HEK293T (cell line): Measurements from ENCODE around the gene MED27.

Experiments used
- CTCF ChIA-PET: fragments of 350-600 bp; formaldehyde crosslinking; extraction: SDS; loops from one replicate; lab custom pipeline; 2021; ENCODE audit warnings: antibody characterized with exemption, inconsistent platforms; lab: Yijun Ruan, JAX
- POLR2A ChIA-PET: fragments of 350-600 bp; formaldehyde crosslinking; extraction: SDS; loops from one replicate; lab custom pipeline; 2020; ENCODE audit warnings: antibody characterized with exemption, inconsistent platforms; lab: Yijun Ruan, JAX
- DNase-seq: peaks from one replicate; pipeline ENCODE4 v3.0.0; 2012; ENCODE audit warnings: mixed read lengths; ENCODE audit errors: extremely low spot score
- ARNT ChIP-seq: fragments of 450-650 bp; IDR thresholded peaks from 2 replicates; pipeline ENCODE4 v1.6.1; 2017; ENCODE audit warnings: mild to moderate bottlenecking
- BHLHE40 ChIP-seq: fragments of 450-650 bp; IDR thresholded peaks from 2 replicates; pipeline ENCODE4 v1.6.1; 2016; ENCODE audit warnings: mild to moderate bottlenecking, moderate library complexity, borderline replicate concordance
- CTBP1 ChIP-seq: fragments of 450-650 bp; IDR thresholded peaks from 2 replicates; pipeline ENCODE4 v1.6.1; 2016; ENCODE audit warnings: borderline replicate concordance
- ELF4 ChIP-seq: fragments of 450-650 bp; IDR thresholded peaks from 2 replicates; pipeline ENCODE4 v1.6.1; 2017; ENCODE audit warnings: antibody characterized with exemption
- FOXA1 ChIP-seq: fragments of 450-650 bp; IDR thresholded peaks from 2 replicates; pipeline ENCODE4 v1.6.1; 2016; ENCODE audit warnings: mild to moderate bottlenecking
- FOXK2 ChIP-seq: fragments of 450-650 bp; IDR thresholded peaks from 2 replicates; pipeline ENCODE4 v1.6.1; 2016; ENCODE audit warnings: mild to moderate bottlenecking
- FOXM1 ChIP-seq: fragments of 450-650 bp; IDR thresholded peaks from 2 replicates; pipeline ENCODE4 v1.6.1; 2017; ENCODE audit warnings: mild to moderate bottlenecking, borderline replicate concordance
- HDGF ChIP-seq: fragments of 450-650 bp; IDR thresholded peaks from 2 replicates; pipeline ENCODE4 v1.6.1; 2017; ENCODE audit warnings: antibody characterized with exemption, borderline replicate concordance
- L3MBTL2 ChIP-seq: fragments of 450-650 bp; conservative IDR thresholded peaks from 2 replicates; pipeline ENCODE4 v1.6.1; 2016; ENCODE audit warnings: mild to moderate bottlenecking
- LEF1 ChIP-seq: fragments of 450-650 bp; IDR thresholded peaks from 2 replicates; pipeline ENCODE4 v1.6.1; 2017; ENCODE audit warnings: mild to moderate bottlenecking, borderline replicate concordance
- NFRKB ChIP-seq: fragments of 450-650 bp; IDR thresholded peaks from 2 replicates; pipeline ENCODE4 v1.6.1; 2016; ENCODE audit warnings: mild to moderate bottlenecking, moderate library complexity
- SP1 ChIP-seq: fragments of 450-650 bp; IDR thresholded peaks from 2 replicates; pipeline ENCODE4 v1.6.1; 2017
- SUZ12 ChIP-seq: fragments of 450-650 bp; IDR thresholded peaks from 2 replicates; pipeline ENCODE4 v1.6.1; 2016; ENCODE audit warnings: mild to moderate bottlenecking
- TARDBP ChIP-seq: fragments of 450-650 bp; IDR thresholded peaks from 2 replicates; pipeline ENCODE4 v1.6.1; 2016
- ZNF384 ChIP-seq: fragments of 450-650 bp; IDR thresholded peaks from 2 replicates; pipeline ENCODE4 v1.6.1; 2016
- TF ChIP-seq, protein P1 (sequence below): fragments of 450-650 bp; IDR thresholded peaks from 2 replicates; pipeline ENCODE4 v1.6.1; 2016

MED27 gene

DNA sequence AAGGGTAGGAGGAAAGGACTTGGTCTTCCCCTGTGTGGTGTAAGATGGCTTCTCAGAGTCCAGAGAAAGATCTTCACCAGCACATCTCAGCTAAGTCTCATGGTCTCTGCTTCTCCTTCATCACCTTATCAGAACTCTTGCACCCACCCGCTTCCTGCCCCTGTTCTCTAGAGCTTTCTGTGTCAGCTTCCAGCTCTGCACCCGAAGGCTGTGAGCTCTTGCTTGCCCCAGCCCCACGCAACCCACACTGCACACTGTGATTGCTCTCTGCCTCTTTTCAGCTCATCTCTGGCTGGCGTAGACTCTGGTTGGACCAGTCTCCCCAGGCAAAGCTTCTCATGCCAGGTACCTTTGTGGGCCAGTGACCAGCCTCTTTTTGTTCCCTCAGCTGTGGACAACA lies 246.6 kb downstream of the MED27 start:
- ChIA-PET CTCF (no interaction called here), POLR2A (no interaction called here)
- no peak for DNase-seq
- TF ChIP-seq SUZ12 (no peak), FOXA1 (no peak), BHLHE40 (no peak), TARDBP (no peak), SP1 (no peak), FOXM1 (no peak), ELF4 (no peak), LEF1 (no peak), FOXK2 (no peak)
- TF ChIP-seq, protein P1, sequence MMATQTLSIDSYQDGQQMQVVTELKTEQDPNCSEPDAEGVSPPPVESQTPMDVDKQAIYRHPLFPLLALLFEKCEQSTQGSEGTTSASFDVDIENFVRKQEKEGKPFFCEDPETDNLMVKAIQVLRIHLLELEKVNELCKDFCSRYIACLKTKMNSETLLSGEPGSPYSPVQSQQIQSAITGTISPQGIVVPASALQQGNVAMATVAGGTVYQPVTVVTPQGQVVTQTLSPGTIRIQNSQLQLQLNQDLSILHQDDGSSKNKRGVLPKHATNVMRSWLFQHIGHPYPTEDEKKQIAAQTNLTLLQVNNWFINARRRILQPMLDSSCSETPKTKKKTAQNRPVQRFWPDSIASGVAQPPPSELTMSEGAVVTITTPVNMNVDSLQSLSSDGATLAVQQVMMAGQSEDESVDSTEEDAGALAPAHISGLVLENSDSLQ = no peak

DNA sequence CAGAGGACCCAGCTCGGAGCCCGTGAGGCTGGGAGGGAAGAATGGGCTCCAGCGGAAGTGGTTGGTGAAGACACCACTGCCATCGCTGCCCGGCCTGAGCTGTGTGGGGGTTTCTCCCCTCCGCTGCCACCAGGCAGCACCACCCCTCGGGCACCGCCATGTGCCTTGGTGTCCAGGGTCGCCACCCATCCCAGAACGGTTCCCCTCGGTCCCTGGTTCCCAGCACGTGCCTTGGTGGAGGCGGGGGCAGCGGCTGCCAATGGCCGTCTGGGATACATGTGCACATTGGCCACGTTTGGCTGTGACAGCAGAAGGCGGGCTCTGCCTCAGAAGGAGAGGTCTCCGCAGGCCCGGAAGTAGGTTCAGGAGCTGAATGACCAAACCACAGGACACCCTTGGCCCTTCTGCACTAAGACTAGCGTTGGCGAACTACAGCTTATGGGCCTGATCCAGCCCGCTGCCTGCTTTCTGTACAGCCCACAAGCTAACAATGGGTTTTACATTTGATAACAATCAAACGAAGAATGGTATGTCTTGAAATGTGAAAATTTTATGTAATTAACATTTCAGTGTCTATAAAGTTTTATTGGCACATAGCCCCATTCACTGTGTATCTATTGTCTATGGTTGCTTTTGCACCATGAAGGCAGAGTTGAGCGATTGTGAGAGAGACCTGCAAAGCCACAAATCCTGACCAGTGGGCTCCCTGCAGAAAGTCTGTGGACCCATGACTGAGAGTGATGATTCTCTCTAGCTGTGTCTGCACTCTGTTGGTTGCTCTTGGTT lies 248.1 kb downstream of the MED27 start:
- POLR2A ChIA-PET = no interaction called here
- CTCF ChIA-PET = no interaction called here
- TF ChIP-seq, protein P1 = no peak
- TF ChIP-seq SUZ12 (no peak), CTBP1 (no peak), L3MBTL2 (no peak), LEF1 (no peak), NFRKB (no peak), TARDBP (no peak), FOXK2 (no peak)
- DNase-seq = no peak

DNA sequence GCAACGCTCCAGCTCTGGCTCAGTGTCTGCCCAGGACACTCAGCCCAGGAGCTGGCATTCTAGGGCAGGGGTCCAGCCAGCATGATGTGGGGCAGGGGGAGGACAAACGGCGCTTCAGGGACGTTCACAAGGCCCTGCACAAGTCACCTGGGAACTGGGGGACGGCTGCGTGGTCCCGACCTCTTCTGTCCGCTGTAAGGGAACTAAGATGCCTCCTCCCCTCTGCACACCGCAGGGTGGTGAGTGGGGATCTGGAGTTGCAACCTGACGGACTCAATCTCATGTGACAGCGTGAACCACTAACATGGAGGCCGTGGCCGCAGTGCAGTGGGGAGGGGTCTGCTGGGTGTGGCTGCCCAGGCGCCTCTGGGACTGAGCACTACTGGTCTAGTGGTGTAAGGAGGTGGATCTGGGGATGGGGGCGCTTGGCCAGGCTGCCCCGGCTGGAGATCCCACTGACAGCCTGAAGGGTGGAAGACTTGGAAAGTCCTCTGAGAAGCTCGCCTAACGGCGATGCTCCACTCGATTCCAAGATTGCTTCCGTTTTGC lies 251.8 kb downstream of the MED27 start:
- no peak for DNase-seq
- CTCF ChIA-PET = no interaction called here
- POLR2A ChIA-PET = no interaction called here
- TF ChIP-seq BHLHE40 = no peak
- no peak for TF ChIP-seq NFRKB

DNA sequence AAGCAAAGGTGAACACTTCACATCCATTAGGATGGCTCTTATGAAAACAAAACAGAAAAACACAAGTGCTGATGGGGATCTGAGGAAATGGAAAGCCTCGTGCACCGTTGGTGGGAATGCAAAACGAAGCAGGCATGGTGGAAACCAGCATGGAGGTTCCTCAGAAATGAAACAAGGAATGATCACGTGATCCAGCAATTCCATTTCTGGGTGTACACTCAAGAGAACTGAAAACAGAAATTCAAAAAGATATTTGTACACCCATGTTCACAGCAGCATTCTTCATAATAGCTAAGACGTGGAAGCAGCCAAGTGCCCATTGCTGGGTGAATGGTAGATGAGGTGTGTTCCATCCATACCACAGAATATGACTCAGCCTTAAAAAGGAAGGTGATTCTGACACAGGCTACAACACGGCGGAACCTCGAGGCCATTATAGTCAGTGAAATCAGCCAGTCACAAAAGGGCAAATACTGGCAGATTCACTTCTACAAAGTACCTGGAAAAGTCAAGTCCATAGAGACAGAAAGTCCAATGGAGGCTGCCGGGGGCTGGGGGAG lies 252.6 kb downstream of the MED27 start:
- CTCF ChIA-PET = no interaction called here
- POLR2A ChIA-PET = no interaction called here
- DNase-seq = no peak
- TF ChIP-seq FOXM1 (no peak), LEF1 (no peak)
- TF ChIP-seq, protein P1 = no peak

DNA sequence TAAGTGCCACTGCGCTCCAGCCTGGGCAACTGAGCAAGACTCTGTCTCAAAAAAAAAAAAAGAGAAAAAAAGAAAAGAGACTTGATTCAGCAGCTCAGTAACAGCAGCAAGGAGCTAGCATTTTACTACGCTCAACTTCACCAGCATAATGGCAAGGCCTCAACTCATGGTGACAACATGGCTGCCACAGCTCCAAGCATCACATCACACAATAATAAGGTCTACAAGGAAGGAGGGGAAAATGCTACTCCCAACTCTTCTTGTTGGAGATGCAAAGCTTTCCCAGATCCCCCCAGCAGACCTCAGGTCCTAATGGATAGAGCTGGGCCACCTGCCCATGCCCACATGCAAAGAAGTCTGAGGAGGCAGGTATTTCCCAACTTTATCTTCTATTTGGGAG lies 253.6 kb downstream of the MED27 start:
- no peak for DNase-seq
- POLR2A ChIA-PET = no interaction called here
- CTCF ChIA-PET = no interaction called here
- TF ChIP-seq ARNT (no peak), SUZ12 (no peak), TARDBP (no peak), FOXM1 (no peak), LEF1 (no peak), ELF4 (no peak)
- TF ChIP-seq, protein P1 = no peak

DNA sequence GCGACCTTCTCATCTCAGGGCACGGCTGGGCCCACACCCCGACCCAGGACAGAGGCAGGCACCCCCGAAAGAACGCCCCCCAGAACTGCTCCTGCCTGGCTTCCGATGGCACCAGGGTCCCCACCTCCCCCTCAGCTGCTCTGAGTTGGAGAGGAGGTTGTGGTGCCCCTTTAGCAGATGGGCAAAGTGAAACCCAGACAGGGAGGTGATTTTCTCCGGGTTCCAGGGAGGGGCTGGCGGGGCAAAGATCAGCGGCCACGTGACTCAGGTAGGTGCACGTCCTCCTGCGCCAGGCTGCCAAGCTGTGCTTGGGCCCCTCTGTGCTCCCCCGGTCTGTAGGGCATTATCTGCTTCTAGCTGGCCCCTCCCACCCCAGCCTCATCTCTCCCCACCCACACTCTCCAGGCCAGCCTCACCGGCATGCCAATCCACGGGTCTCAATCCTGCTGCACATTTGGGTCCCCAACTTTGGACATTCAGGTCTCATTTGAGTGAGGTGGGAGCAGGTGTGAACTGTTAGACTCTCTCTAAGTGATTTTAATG lies 254.6 kb downstream of the MED27 start:
- CTCF ChIA-PET = no interaction called here
- POLR2A ChIA-PET = no interaction called here

More for the DNA sequence above, 254.6 kb downstream of the MED27 start:
- DNase-seq = no peak
- TF ChIP-seq FOXK2 = no peak
- no peak for TF ChIP-seq TARDBP
- no peak for TF ChIP-seq FOXM1
- TF ChIP-seq ELF4 = no peak
- no peak for TF ChIP-seq HDGF
- no peak for TF ChIP-seq SP1
- no peak for TF ChIP-seq ZNF384
- no peak for TF ChIP-seq CTBP1
- TF ChIP-seq LEF1 = no peak
